SU-DHL-6 (cell line): ENCODE measurements around the gene KCNAB2.

Source experiments
- H2AFZ ChIP-seq: fragments of 200-600 bp; sonication (generic); 2 replicates; pipeline ENCODE4 v1.6.1; 2014; ENCODE audit warnings: low read depth, mild to moderate bottlenecking, moderate library complexity, mixed read lengths, antibody characterized with exemption, low read length; ENCODE audit not compliant: severe bottlenecking
- H3F3A ChIP-seq: fragments of 200-600 bp; shearing (Covaris generic); 2 replicates; pipeline ENCODE4 v1.6.0; 2016; ENCODE audit warnings: antibody characterized with exemption, mild to moderate bottlenecking; ENCODE audit not compliant: insufficient read depth
- H3K27ac ChIP-seq: fragments of 200-600 bp; sonication (generic); 2 replicates; pipeline ENCODE4 v1.5.1; 2016; ENCODE audit warnings: low read depth, mild to moderate bottlenecking, low read length, moderate library complexity, mixed read lengths
- H3K27me3 ChIP-seq: fragments of 200-600 bp; sonication (generic), shearing (Covaris generic); 2 replicates; pipeline ENCODE4 v1.6.0; 2014; ENCODE audit warnings: mild to moderate bottlenecking, low read length
- H3K36me3 ChIP-seq: fragments of 200-600 bp; sonication (generic); 2 replicates; pipeline ENCODE4 v1.6.1; 2014; ENCODE audit warnings: mild to moderate bottlenecking, low read length, mixed read lengths
- H3K4me2 ChIP-seq: fragments of 300-600, 200-600 bp; shearing (Covaris generic), sonication (generic); 2 replicates; pipeline ENCODE4 v1.6.0; 2014; ENCODE audit warnings: low read length, low read depth, mild to moderate bottlenecking; ENCODE audit not compliant: poor library complexity, severe bottlenecking
- H3K4me3 ChIP-seq: fragments of 200-600 bp; sonication (generic); 2 replicates; pipeline ENCODE4 v1.5.1; 2014; ENCODE audit warnings: antibody characterized with exemption, low read length, mild to moderate bottlenecking, mixed read lengths; ENCODE audit not compliant: insufficient read depth, poor library complexity, severe bottlenecking
- H3K79me2 ChIP-seq: fragments of 200-600 bp; sonication (generic); 2 replicates; pipeline ENCODE4 v1.6.1; 2014; ENCODE audit warnings: mild to moderate bottlenecking, low read length, moderate library complexity; ENCODE audit not compliant: insufficient read depth
- H3K9ac ChIP-seq: fragments of 200-600 bp; sonication (generic); 2 replicates; pipeline ENCODE4 v1.7.0; 2014; ENCODE audit warnings: mild to moderate bottlenecking, low read length
- H3K9me2 ChIP-seq: fragments of 200-600 bp; sonication (generic); replicated peaks from 2 replicates; pipeline ENCODE4 v1.6.1; 2014; ENCODE audit warnings: low read length; ENCODE audit not compliant: insufficient read depth
- H3K9me3 ChIP-seq: fragments of 200-600 bp; sonication (generic); 2 replicates; pipeline ENCODE4 v1.6.1; 2014; ENCODE audit warnings: low read length, mixed read lengths; ENCODE audit not compliant: insufficient read depth
- H4K20me1 ChIP-seq: fragments of 200-600 bp; sonication (generic); 2 replicates; pipeline ENCODE4 v1.6.1; 2014; ENCODE audit warnings: low read depth, mild to moderate bottlenecking, antibody characterized with exemption, low read length, moderate library complexity, mixed read lengths
- CTCF ChIP-seq: fragments of 200-600 bp; sonication (generic); IDR thresholded peaks from one replicate; pipeline ENCODE4 v1.5.1; 2017; ENCODE audit warnings: antibody characterized with exemption, mild to moderate bottlenecking, low read length, moderate library complexity; ENCODE audit not compliant: insufficient read depth, poor library complexity, severe bottlenecking
- EZH2phosphoT487 ChIP-seq: fragments of 200-600 bp; sonication (generic), shearing (Covaris generic); conservative IDR thresholded peaks from 2 replicates; pipeline ENCODE4 v1.6.1; 2018; ENCODE audit warnings: mild to moderate bottlenecking, antibody characterized with exemption, low read length, moderate library complexity, mixed read lengths

The KCNAB2 gene

GRCh38 chr1:6023346-6023745 lies 22.3 kb upstream of the KCNAB2 start:
- no peaks in the 10 kb centered on the region for H4K20me1 ChIP-seq
- H3K9me2 ChIP-seq: no peaks in the 10 kb centered on the region
- no peak overlapping the region for H3K27ac ChIP-seq

GRCh38 chr1:6024376-6024775 lies 21.3 kb upstream of the KCNAB2 start:
- TF ChIP-seq CTCF (no peak), EZH2phosphoT487 (no peak)
- H3K9ac ChIP-seq: no peak overlapping the region
- no peaks in the 10 kb centered on the region for H3K27me3 ChIP-seq
- H3K4me3 ChIP-seq: no peak overlapping the region
- H2AFZ ChIP-seq: no peak overlapping the region
- H3K9me3 ChIP-seq: no peaks in the 10 kb centered on the region
- no peaks in the 10 kb centered on the region for H3K36me3 ChIP-seq
- no peaks in the 10 kb centered on the region for H3F3A ChIP-seq
- H3K9me2 ChIP-seq: no peaks in the 10 kb centered on the region
- no peak overlapping the region for H3K27ac ChIP-seq
- H3K79me2 ChIP-seq: peaks cover 28% of the 10 kb centered on the region
- H3K4me2 ChIP-seq: no peak overlapping the region
- H4K20me1 ChIP-seq: no peaks in the 10 kb centered on the region

More at GRCh38 chr1:6023346-6023745, 22.3 kb upstream of the KCNAB2 start:
- TF ChIP-seq EZH2phosphoT487 (no peak), CTCF (no peak)
- no peaks in the 10 kb centered on the region for H3F3A ChIP-seq
- no peaks in the 10 kb centered on the region for H3K27me3 ChIP-seq
- no peak overlapping the region for H3K9ac ChIP-seq
- no peak overlapping the region for H3K4me3 ChIP-seq
- H3K36me3 ChIP-seq: no peaks in the 10 kb centered on the region
- H3K9me3 ChIP-seq: no peaks in the 10 kb centered on the region
- H2AFZ ChIP-seq: no peak overlapping the region
- H3K4me2 ChIP-seq: no peak overlapping the region
- H3K79me2 ChIP-seq: peaks cover 21% of the 10 kb centered on the region

GRCh38 chr1:6025269-6026094 lies 20.2 kb upstream of the KCNAB2 start:
- H3F3A ChIP-seq: no peaks in the 10 kb centered on the region
- no peak overlapping the region for H2AFZ ChIP-seq
- H3K27me3 ChIP-seq: no peaks in the 10 kb centered on the region

More at GRCh38 chr1:6025269-6026094, 20.2 kb upstream of the KCNAB2 start:
- H3K9ac ChIP-seq: peak overlapping the region; percentile 83
- no peak overlapping the region for H3K27ac ChIP-seq
- H3K4me2 ChIP-seq: peak overlapping the region; percentile 86
- H4K20me1 ChIP-seq: no peaks in the 10 kb centered on the region; the same call in 1 of the 2 replicates
- TF ChIP-seq CTCF: no peak
- no peak for TF ChIP-seq EZH2phosphoT487
- H3K36me3 ChIP-seq: no peaks in the 10 kb centered on the region
- peaks cover 40% of the 10 kb centered on the region for H3K79me2 ChIP-seq
- no peaks in the 10 kb centered on the region for H3K9me3 ChIP-seq
- peak overlapping the region; percentile 69 for H3K4me3 ChIP-seq
- no peaks in the 10 kb centered on the region for H3K9me2 ChIP-seq
